Tibial nerve (tissue), 4 donors: Measurements from ENCODE around the gene PLPPR3. TPM values are rescaled to one million over a fixed set of nuclear protein-coding genes. Genes with fewer than 3 reads are reported as not detected.

Source experiments
- DNase-seq, 2 donors: peaks; one replicate each; pipeline ENCODE4 v3.0.0-alpha.2; 2019; ENCODE audit warnings: low spot score in 2 of 2
- H3K27ac ChIP-seq, 4 donors: fragments of 200-600 bp; sonication (generic) in 3 of 4; one replicate each; pipeline ENCODE4 v1.5.1; 2017 to 2019; ENCODE audit warnings: mild to moderate bottlenecking in 1 of 4
- H3K27me3 ChIP-seq, 2 donors: fragments of 200-600 bp; sonication (generic) in 1 of 2; one replicate each; pipeline versions ENCODE4 v1.5.1 to v1.6.0; 2017 to 2019
- H3K36me3 ChIP-seq, 3 donors: fragments of 200-600 bp; sonication (generic); one replicate each; pipeline ENCODE4 v1.5.1; 2018 to 2019
- H3K4me1 ChIP-seq, 4 donors: fragments of 200-600 bp; sonication (generic) in 3 of 4; one replicate each; pipeline ENCODE4 v1.5.1; 2017 to 2019
- H3K4me3 ChIP-seq, 4 donors: fragments of 200-600 bp; sonication (generic) in 3 of 4; one replicate each; pipeline ENCODE4 v1.5.1; 2017 to 2019; ENCODE audit warnings: mild to moderate bottlenecking in 1 of 4, moderate library complexity in 1 of 4
- H3K9me3 ChIP-seq, 4 donors: fragments of 200-600 bp; sonication (generic) in 3 of 4; one replicate each; pipeline ENCODE4 v1.5.1; 2017 to 2019
- CTCF ChIP-seq, 5 experiments: fragments of 200-600 bp in 3 of 5; fragments of 450-650 bp in 2 of 5; sonication (generic) in 3 of 5; IDR thresholded peaks; one replicate each; pipeline ENCODE4 v1.5.1; 2016 to 2019; ENCODE audit warnings: antibody characterized with exemption in 5 of 5, mild to moderate bottlenecking in 3 of 5, moderate library complexity in 2 of 5
- EP300 ChIP-seq, 2 donors: sonication (generic); formaldehyde crosslinking; IDR thresholded peaks; one replicate each; pipeline ENCODE4 v1.6.1; 2017; ENCODE audit warnings: antibody characterized with exemption in 2 of 2, mild to moderate bottlenecking in 1 of 2
- POLR2A ChIP-seq, 2 donors: fragments of 450-650 bp; IDR thresholded peaks; one replicate each; pipeline ENCODE4 v1.6.1; 2017; ENCODE audit warnings: antibody characterized with exemption in 2 of 2, mild to moderate bottlenecking in 2 of 2, moderate library complexity in 2 of 2
- WGBS, 2 donors: methylation state at CpG; one replicate each; pipeline ENCODE4 v1.1.5; 2018; 5-methylcytosine and 5-hydroxymethylcytosine counted together
- total RNA-seq, 4 donors: library from RNA; depleted of rRNA; stranded (reverse); fragments of >200 nt; gene quantifications; one replicate each; pipeline ENCODE4 v1.1.0, GENCODE V29; 2016

The PLPPR3 gene
- total RNA-seq, 4 donors from 2014 or later: not detected

GRCh38 chr19:789701-790060 is 32.1 kb downstream of the PLPPR3 start:
- no peaks in the 10 kb centered on the region for H3K9me3 ChIP-seq
- no peak overlapping the region for H3K4me3 ChIP-seq
- 75 to 84% methylated on average over 9 of the region's 9 CpGs for WGBS, 2 donors
- peak overlapping the region in 3 of 4 donors; percentile 15 to 71 (median 69) for H3K27ac ChIP-seq
- TF ChIP-seq POLR2A (IDR thresholded peaks at IDR 0.05): no peak
- no peaks in the 10 kb centered on the region for H3K36me3 ChIP-seq
- no peak for DNase-seq
- no peaks in the 10 kb centered on the region for H3K27me3 ChIP-seq
- H3K4me1 ChIP-seq: peaks cover 0 to 37% (median 9%) of the 10 kb centered on the region in 4 donors

- Histone ChIP-seq H3K36me3 (no peaks in the 10 kb centered on the region), H3K9me3 (no peaks in the 10 kb centered on the region), H3K27me3 (no peaks in the 10 kb centered on the region), H3K4me3 (peak overlapping the region in 1 of 4 donors; percentile 9), H3K4me1 (peaks cover 0 to 37% (median 9%) of the 10 kb centered on the region in 4 donors), H3K27ac (peak overlapping the region in 3 of 4 donors; percentile 15 to 71 (median 69))
- no peak for DNase-seq
- no peak for TF ChIP-seq EP300 (IDR thresholded peaks at IDR 0.05)
- no peak for TF ChIP-seq POLR2A (IDR thresholded peaks at IDR 0.05)
- WGBS, 2 donors: 32 to 38% methylated on average over 31 to 33 of the region's 33 CpGs
Observed at GRCh38 chr19:788983-789700, 32.6 kb downstream of the PLPPR3 start.

- Histone ChIP-seq H3K4me1 (peaks cover 0 to 37% (median 9%) of the 10 kb centered on the region in 4 donors), H3K27me3 (no peaks in the 10 kb centered on the region), H3K9me3 (no peaks in the 10 kb centered on the region), H3K27ac (peak overlapping the region in 3 of 4 donors; percentile 15 to 71 (median 69)), H3K4me3 (no peak overlapping the region), H3K36me3 (no peaks in the 10 kb centered on the region)
- TF ChIP-seq EP300 (IDR thresholded peaks at IDR 0.05) (no peak), POLR2A (IDR thresholded peaks at IDR 0.05) (no peak), CTCF (IDR thresholded peaks at IDR 0.05) (no peak)
- DNase-seq: no peak
- WGBS, 2 donors: 46 to 48% methylated on average over 11 of the region's 11 CpGs
Observed at GRCh38 chr19:788686-788982, 33.1 kb downstream of the PLPPR3 start.

- peaks cover 0 to 44% (median 11%) of the 10 kb centered on the region in 4 donors for H3K4me1 ChIP-seq
- H3K27ac ChIP-seq: peak overlapping the region in 2 of 4 donors; percentile 6 to 71
- TF ChIP-seq POLR2A (IDR thresholded peaks at IDR 0.05) (no peak), EP300 (IDR thresholded peaks at IDR 0.05) (no peak), CTCF (IDR thresholded peaks at IDR 0.05) (no peak)
- no peaks in the 10 kb centered on the region for H3K9me3 ChIP-seq
- no peaks in the 10 kb centered on the region for H3K27me3 ChIP-seq
- WGBS, 2 donors: 86 to 90% methylated on average over 16 of the region's 16 CpGs
- no peak for DNase-seq
- H3K36me3 ChIP-seq: no peaks in the 10 kb centered on the region
- H3K4me3 ChIP-seq: no peak overlapping the region
Observed at GRCh38 chr19:787536-787935, 34.2 kb downstream of the PLPPR3 start.

- no peak for DNase-seq
- Histone ChIP-seq H3K27ac (peak overlapping the region in 1 of 4 donors; percentile 34), H3K36me3 (no peaks in the 10 kb centered on the region), H3K4me3 (peak overlapping the region in 1 of 4 donors; percentile 1), H3K27me3 (no peaks in the 10 kb centered on the region), H3K9me3 (no peaks in the 10 kb centered on the region), H3K4me1 (peaks cover 0 to 42% (median 12%) of the 10 kb centered on the region in 4 donors)
- WGBS, 2 donors: 68 to 74% methylated on average over 13 of the region's 13 CpGs
- TF ChIP-seq POLR2A (IDR thresholded peaks at IDR 0.05) (no peak), CTCF (IDR thresholded peaks at IDR 0.05) (no peak), EP300 (IDR thresholded peaks at IDR 0.05) (no peak)
Observed at GRCh38 chr19:784541-784940, 37.2 kb downstream of the PLPPR3 start.

- WGBS, 2 donors: 58 to 67% methylated on average over 30 of the region's 30 CpGs
- H3K27ac ChIP-seq: peak overlapping the region in 3 of 4 donors; percentile 50 to 78 (median 78)
- H3K4me1 ChIP-seq: peaks cover 0 to 38% (median 4%) of the 10 kb centered on the region in 4 donors
- no peaks in the 10 kb centered on the region for H3K36me3 ChIP-seq
- no peaks in the 10 kb centered on the region for H3K9me3 ChIP-seq
- H3K27me3 ChIP-seq: no peaks in the 10 kb centered on the region
- H3K4me3 ChIP-seq: peak overlapping the region in 3 of 4 donors; percentile 13 to 42 (median 23)
- DNase-seq: no peak
- TF ChIP-seq EP300 (IDR thresholded peaks at IDR 0.05) (no peak), POLR2A (IDR thresholded peaks at IDR 0.05) (no peak), CTCF (IDR thresholded peaks at IDR 0.05) (no peak)
Observed at GRCh38 chr19:782878-783668, 38.7 kb downstream of the PLPPR3 start.
